ENCODE measurements around the gene IRF2BPL. TPM values are rescaled to one million over a fixed set of nuclear protein-coding genes. Genes with fewer than 3 reads are reported as not detected.

IRF2BPL gene
- total RNA-seq, 1 experiment from 2014 or later = 113 TPM

GRCh38 chr14:76984787-76985375, 43.6 kb downstream of the IRF2BPL start:
- Histone ChIP-seq H3K9me2 (replicated peaks; ENCODE audit: low read length) (no peaks in the 10 kb centered on the region), H3K4me1 (ENCODE audit: insufficient read depth, low read length) (no peaks in the 10 kb centered on the region; the same call in 1 of the 2 replicates), H3K79me2 (ENCODE audit: low read length) (no peaks in the 10 kb centered on the region), H3K36me3 (ENCODE audit: low read depth, low read length) (no peaks in the 10 kb centered on the region), H2AFZ (ENCODE audit: low read length) (no peak overlapping the region), H4K20me1 (ENCODE audit: low read length) (no peaks in the 10 kb centered on the region), H3K4me3 (ENCODE audit: low read length) (no peak overlapping the region), H3K9ac (ENCODE audit: low read length) (no peak overlapping the region), H3K9me3 (ENCODE audit: low read length) (no peaks in the 10 kb centered on the region), H3K4me2 (ENCODE audit: low read length) (no peak overlapping the region), H3K27ac (ENCODE audit: low read length) (no peak overlapping the region), H3F3A (ENCODE audit: low read length, unreplicated experiment) (no peaks in the 10 kb centered on the region), H3K27me3 (ENCODE audit: low read length) (no peaks in the 10 kb centered on the region)
- TF ChIP-seq CTCF (conservative IDR thresholded peaks at IDR 0.05; ENCODE audit: low read depth, low read length) (no peak), EZH2phosphoT487 (IDR thresholded peaks at IDR 0.05; ENCODE audit: borderline replicate concordance, low read length) (no peak), EZH2 (IDR thresholded peaks at IDR 0.05; ENCODE audit: low read length, unreplicated experiment) (no peak)
- CTCF ChIA-PET = no interaction called here
- POLR2A ChIA-PET (ENCODE audit: unreplicated experiment) = no interaction called here
- ATAC-seq = no peak
- intact Hi-C loops (cut with micrococcal nuclease) = no loop called here
- no peak for DNase-seq
- no TSS peak for BruUV-seq (replicated peaks)

GRCh38 chr14:76984297-76984696, 44.2 kb downstream of the IRF2BPL start:
- H3K36me3 ChIP-seq (ENCODE audit: low read depth, low read length) = no peaks in the 10 kb centered on the region
- H4K20me1 ChIP-seq (ENCODE audit: low read length) = no peaks in the 10 kb centered on the region
- no peak overlapping the region for H3K4me2 ChIP-seq (ENCODE audit: low read length)
- ChIA-PET POLR2A (ENCODE audit: unreplicated experiment) (no interaction called here), CTCF (no interaction called here)
- H3K79me2 ChIP-seq (ENCODE audit: low read length) = no peaks in the 10 kb centered on the region
- H3K27me3 ChIP-seq (ENCODE audit: low read length) = no peaks in the 10 kb centered on the region
- ATAC-seq (no peak), DNase-seq (no peak)
- H2AFZ ChIP-seq (ENCODE audit: low read length) = no peak overlapping the region
- H3K9me3 ChIP-seq (ENCODE audit: low read length) = no peaks in the 10 kb centered on the region
- no peak overlapping the region for H3K4me3 ChIP-seq (ENCODE audit: low read length)
- intact Hi-C loops (cut with micrococcal nuclease) = no loop called here
- H3K9me2 ChIP-seq (replicated peaks; ENCODE audit: low read length) = no peaks in the 10 kb centered on the region
- H3F3A ChIP-seq (ENCODE audit: low read length, unreplicated experiment) = no peaks in the 10 kb centered on the region
- no peaks in the 10 kb centered on the region; the same call in 1 of the 2 replicates for H3K4me1 ChIP-seq (ENCODE audit: insufficient read depth, low read length)
- TF ChIP-seq EZH2phosphoT487 (IDR thresholded peaks at IDR 0.05; ENCODE audit: borderline replicate concordance, low read length) = no peak
- TF ChIP-seq EZH2 (IDR thresholded peaks at IDR 0.05; ENCODE audit: low read length, unreplicated experiment) = no peak
- no peak for TF ChIP-seq CTCF (conservative IDR thresholded peaks at IDR 0.05; ENCODE audit: low read depth, low read length)
- H3K27ac ChIP-seq (ENCODE audit: low read length) = no peak overlapping the region
- no TSS peak for BruUV-seq (replicated peaks)
- H3K9ac ChIP-seq (ENCODE audit: low read length) = no peak overlapping the region

GRCh38 chr14:76981670-76982069, 46.8 kb downstream of the IRF2BPL start:
- ATAC-seq = no peak
- Histone ChIP-seq H3K4me3 (ENCODE audit: low read length) (no peak overlapping the region), H3K27ac (ENCODE audit: low read length) (no peak overlapping the region), H3K27me3 (ENCODE audit: low read length) (no peaks in the 10 kb centered on the region), H3K4me1 (ENCODE audit: insufficient read depth, low read length) (no peaks in the 10 kb centered on the region; the same call in 1 of the 2 replicates), H3K9me3 (ENCODE audit: low read length) (no peaks in the 10 kb centered on the region), H3K79me2 (ENCODE audit: low read length) (no peaks in the 10 kb centered on the region), H2AFZ (ENCODE audit: low read length) (no peak overlapping the region), H3K9ac (ENCODE audit: low read length) (no peak overlapping the region), H3K9me2 (replicated peaks; ENCODE audit: low read length) (no peaks in the 10 kb centered on the region), H3F3A (ENCODE audit: low read length, unreplicated experiment) (no peaks in the 10 kb centered on the region), H4K20me1 (ENCODE audit: low read length) (no peaks in the 10 kb centered on the region), H3K36me3 (ENCODE audit: low read depth, low read length) (no peaks in the 10 kb centered on the region), H3K4me2 (ENCODE audit: low read length) (no peak overlapping the region)
- intact Hi-C loops (cut with micrococcal nuclease) = no loop called here
- BruUV-seq (replicated peaks) = no TSS peak
- TF ChIP-seq CTCF (conservative IDR thresholded peaks at IDR 0.05; ENCODE audit: low read depth, low read length) (no peak), EZH2phosphoT487 (IDR thresholded peaks at IDR 0.05; ENCODE audit: borderline replicate concordance, low read length) (no peak), EZH2 (IDR thresholded peaks at IDR 0.05; ENCODE audit: low read length, unreplicated experiment) (no peak)
- POLR2A ChIA-PET (ENCODE audit: unreplicated experiment) = no interaction called here
- no peak for DNase-seq
- CTCF ChIA-PET = no interaction called here

All from PC-3 (cell line).